Suprapubic skin (tissue), 4 donors: ENCODE results near the gene NKAIN2. TPM values are rescaled to one million over a fixed set of nuclear protein-coding genes. Genes with fewer than 3 reads are reported as not detected.

Source experiments
- DNase-seq, 2 donors: peaks; one replicate each; pipeline ENCODE4 v3.0.0-alpha.2; 2019; ENCODE audit warnings: low spot score in 2 of 2
- H3K27ac ChIP-seq: fragments of 200-600 bp; sonication (generic); one replicate; pipeline ENCODE4 v1.5.1; 2019
- H3K27me3 ChIP-seq: fragments of 200-600 bp; sonication (generic); one replicate; pipeline ENCODE4 v1.5.1; 2019
- H3K36me3 ChIP-seq: fragments of 200-600 bp; sonication (generic); one replicate; pipeline ENCODE4 v1.5.1; 2019
- H3K4me1 ChIP-seq: fragments of 200-600 bp; sonication (generic); one replicate; pipeline ENCODE4 v1.5.1; 2019
- H3K4me3 ChIP-seq: fragments of 200-600 bp; sonication (generic); one replicate; pipeline ENCODE4 v1.5.1; 2019; ENCODE audit warnings: mild to moderate bottlenecking
- H3K9me3 ChIP-seq: fragments of 200-600 bp; sonication (generic); one replicate; pipeline ENCODE4 v1.5.1; 2019
- EP300 ChIP-seq: sonication (generic); formaldehyde crosslinking; IDR thresholded peaks from one replicate; pipeline ENCODE4 v1.6.1; 2017; ENCODE audit warnings: antibody characterized with exemption
- POLR2A ChIP-seq, 2 donors: fragments of 450-650 bp; IDR thresholded peaks; one replicate each; pipeline ENCODE4 v1.6.1; 2017; ENCODE audit warnings: antibody characterized with exemption in 2 of 2, mild to moderate bottlenecking in 2 of 2, moderate library complexity in 2 of 2
- POLR2AphosphoS5 ChIP-seq, 3 donors: sonication (generic); formaldehyde crosslinking; IDR thresholded peaks; one replicate each; pipeline ENCODE4 v1.6.1; 2017; ENCODE audit warnings: antibody characterized with exemption in 3 of 3
- WGBS: methylation state at CpG from one replicate; pipeline ENCODE4 v1.1.5; 2018; 5-methylcytosine and 5-hydroxymethylcytosine counted together
- total RNA-seq, 4 donors: library from RNA; depleted of rRNA; stranded (reverse); fragments of >200 nt; gene quantifications; one replicate each; pipeline ENCODE4 v1.1.0, GENCODE V29; 2016
- TF ChIP-seq, protein P1 (sequence below), 2 donors: fragments of 200-600 bp in 1 of 2; fragments of 450-650 bp in 1 of 2; sonication (generic) in 1 of 2; IDR thresholded peaks; one replicate each; pipeline ENCODE4 v1.5.1; 2016 to 2019; ENCODE audit warnings: antibody characterized with exemption in 2 of 2, mild to moderate bottlenecking in 1 of 2, moderate library complexity in 1 of 2

NKAIN2 gene
- total RNA-seq, 4 donors from 2014 or later, result 0.40 TPM; not detected in 3

DNA sequence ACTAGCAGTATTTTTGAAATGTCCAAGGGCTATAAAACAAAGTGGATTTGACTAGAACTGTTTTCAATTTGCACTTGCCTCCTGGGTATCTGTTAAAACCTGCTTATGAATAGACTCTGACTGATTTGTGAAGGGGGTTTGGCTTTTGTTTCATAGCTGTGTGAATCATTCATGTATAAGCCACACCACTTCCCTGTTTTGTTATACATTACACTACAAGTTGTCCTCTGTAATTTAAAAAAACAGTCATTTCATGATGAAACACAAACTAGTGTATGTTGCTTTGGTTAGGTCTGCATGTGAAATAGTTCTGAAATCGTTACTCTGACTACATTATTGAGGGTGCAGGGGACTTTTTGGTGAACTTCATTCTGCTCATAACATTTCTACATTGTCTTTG is 121.7 kb downstream of the NKAIN2 start:
- Histone ChIP-seq H3K4me1 (no peaks in the 10 kb centered on the region), H3K9me3 (no peaks in the 10 kb centered on the region), H3K27me3 (no peaks in the 10 kb centered on the region), H3K27ac (no peak overlapping the region), H3K4me3 (no peak overlapping the region), H3K36me3 (no peaks in the 10 kb centered on the region)
- 12% methylated on average over 1 of the region's 1 CpG for WGBS
- no peak for DNase-seq
- TF ChIP-seq POLR2AphosphoS5 (IDR thresholded peaks at IDR 0.05) (no peak), POLR2A (IDR thresholded peaks at IDR 0.05) (no peak), EP300 (no peak)
- TF ChIP-seq, protein P1, sequence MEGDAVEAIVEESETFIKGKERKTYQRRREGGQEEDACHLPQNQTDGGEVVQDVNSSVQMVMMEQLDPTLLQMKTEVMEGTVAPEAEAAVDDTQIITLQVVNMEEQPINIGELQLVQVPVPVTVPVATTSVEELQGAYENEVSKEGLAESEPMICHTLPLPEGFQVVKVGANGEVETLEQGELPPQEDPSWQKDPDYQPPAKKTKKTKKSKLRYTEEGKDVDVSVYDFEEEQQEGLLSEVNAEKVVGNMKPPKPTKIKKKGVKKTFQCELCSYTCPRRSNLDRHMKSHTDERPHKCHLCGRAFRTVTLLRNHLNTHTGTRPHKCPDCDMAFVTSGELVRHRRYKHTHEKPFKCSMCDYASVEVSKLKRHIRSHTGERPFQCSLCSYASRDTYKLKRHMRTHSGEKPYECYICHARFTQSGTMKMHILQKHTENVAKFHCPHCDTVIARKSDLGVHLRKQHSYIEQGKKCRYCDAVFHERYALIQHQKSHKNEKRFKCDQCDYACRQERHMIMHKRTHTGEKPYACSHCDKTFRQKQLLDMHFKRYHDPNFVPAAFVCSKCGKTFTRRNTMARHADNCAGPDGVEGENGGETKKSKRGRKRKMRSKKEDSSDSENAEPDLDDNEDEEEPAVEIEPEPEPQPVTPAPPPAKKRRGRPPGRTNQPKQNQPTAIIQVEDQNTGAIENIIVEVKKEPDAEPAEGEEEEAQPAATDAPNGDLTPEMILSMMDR (IDR thresholded peaks at IDR 0.05), result no peak

DNA sequence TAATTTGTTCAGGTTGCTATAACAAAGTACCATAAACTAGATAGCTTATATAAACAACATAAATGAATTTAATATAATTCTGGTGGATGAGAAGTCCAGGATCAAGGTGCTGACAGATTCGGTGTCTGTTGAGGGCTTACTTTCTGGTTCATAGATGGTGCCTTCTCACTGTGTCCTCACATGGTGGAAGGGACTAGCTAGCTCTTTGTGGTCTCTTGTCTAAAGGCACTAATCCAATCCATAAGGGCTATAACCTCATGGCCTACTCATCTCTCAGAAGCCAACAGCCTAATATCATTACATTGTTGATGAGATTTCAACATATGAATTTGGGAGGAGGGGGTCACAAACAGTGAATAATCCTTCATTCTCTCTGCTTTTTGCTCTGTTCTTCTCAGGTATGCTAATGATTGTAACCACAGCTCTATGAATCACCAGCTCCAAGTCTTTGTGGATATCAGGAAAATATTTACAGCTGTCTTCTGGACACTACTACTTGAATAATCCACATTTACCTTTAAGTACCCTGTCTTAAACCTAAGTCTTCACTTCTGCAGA is 122.3 kb downstream of the NKAIN2 start:
- Histone ChIP-seq H3K27ac (no peak overlapping the region), H3K4me3 (no peak overlapping the region), H3K9me3 (no peaks in the 10 kb centered on the region), H3K4me1 (no peaks in the 10 kb centered on the region), H3K36me3 (no peaks in the 10 kb centered on the region), H3K27me3 (no peaks in the 10 kb centered on the region)
- DNase-seq, result no peak
- WGBS, result 91% methylated on average over 1 of the region's 1 CpG
- TF ChIP-seq, protein P1 (IDR thresholded peaks at IDR 0.05), result no peak
- no peak for TF ChIP-seq EP300
- no peak for TF ChIP-seq POLR2A (IDR thresholded peaks at IDR 0.05)
- TF ChIP-seq POLR2AphosphoS5 (IDR thresholded peaks at IDR 0.05), result no peak

DNA sequence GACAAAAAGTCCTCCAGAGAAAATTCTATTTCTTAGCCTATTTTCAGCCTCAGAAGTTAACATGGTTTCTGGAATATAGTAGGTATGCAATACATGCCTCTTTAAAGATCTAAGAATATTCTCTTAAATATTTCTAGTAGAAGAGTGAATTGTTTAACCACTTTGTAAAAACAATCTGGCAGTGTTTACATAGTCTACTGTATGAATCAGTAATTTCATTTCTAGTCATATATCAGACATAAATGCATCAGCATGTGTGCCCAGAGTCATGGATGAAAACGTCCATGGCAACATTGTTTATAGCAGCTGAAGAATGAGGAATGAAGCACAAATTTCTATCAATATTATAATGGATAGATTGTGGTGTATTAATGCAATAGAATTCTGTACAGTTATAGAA is 124.9 kb downstream of the NKAIN2 start:
- H3K27ac ChIP-seq, result no peak overlapping the region
- no peaks in the 10 kb centered on the region for H3K4me1 ChIP-seq
- no peaks in the 10 kb centered on the region for H3K27me3 ChIP-seq
- H3K36me3 ChIP-seq, result no peaks in the 10 kb centered on the region
- no peak for DNase-seq
- no peak for TF ChIP-seq POLR2A (IDR thresholded peaks at IDR 0.05)
- no peak for TF ChIP-seq EP300
- no peak for TF ChIP-seq POLR2AphosphoS5 (IDR thresholded peaks at IDR 0.05)
- TF ChIP-seq, protein P1 (IDR thresholded peaks at IDR 0.05), result no peak
- 45% methylated on average over 1 of the region's 1 CpG for WGBS
- H3K9me3 ChIP-seq, result no peaks in the 10 kb centered on the region
- H3K4me3 ChIP-seq, result no peak overlapping the region

DNA sequence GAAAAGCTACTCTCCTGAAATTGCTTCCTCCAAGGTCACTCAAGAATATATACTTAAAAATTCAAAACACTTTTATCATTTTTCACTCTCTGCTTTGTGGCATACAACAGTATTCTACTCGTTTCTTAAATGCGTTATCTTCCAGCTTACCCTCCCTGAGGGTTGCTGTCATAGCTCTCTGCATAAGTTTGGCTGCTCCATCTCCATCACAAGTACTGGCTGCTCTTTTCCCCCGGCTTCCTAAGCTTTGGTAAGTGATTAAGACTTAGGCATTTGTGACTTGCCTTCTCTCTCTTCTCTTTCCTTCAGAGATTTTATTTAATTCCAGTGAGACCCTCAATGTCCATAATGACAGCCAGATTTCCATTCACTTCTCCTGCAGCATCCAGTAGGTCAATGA is 128.3 kb downstream of the NKAIN2 start:
- TF ChIP-seq POLR2AphosphoS5 (IDR thresholded peaks at IDR 0.05) (no peak), EP300 (no peak), POLR2A (IDR thresholded peaks at IDR 0.05) (no peak)
- TF ChIP-seq, protein P1 (IDR thresholded peaks at IDR 0.05), result no peak

DNA sequence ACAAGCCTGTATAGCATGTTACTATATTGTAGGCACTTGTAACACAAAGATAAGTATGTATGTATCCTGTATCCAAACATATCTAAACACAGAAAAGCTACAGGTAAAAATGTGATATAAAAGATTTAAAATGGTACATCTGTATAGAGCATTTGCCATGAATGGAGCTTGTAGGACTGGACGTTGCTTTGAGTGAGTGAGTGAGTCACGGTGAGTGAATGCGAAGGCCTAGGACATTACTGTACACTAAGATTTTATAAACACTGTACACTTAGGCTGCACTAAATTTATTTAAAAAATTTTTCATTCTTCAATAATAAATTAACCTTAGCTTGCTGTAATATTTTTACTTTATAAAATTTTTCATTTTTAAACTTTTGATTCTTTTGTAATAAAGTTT is 136.9 kb downstream of the NKAIN2 start:
- TF ChIP-seq, protein P1 (IDR thresholded peaks at IDR 0.05), result no peak
- no peak for TF ChIP-seq POLR2A (IDR thresholded peaks at IDR 0.05)
- WGBS, result 84% methylated on average over 3 of the region's 3 CpGs
- H3K36me3 ChIP-seq, result no peaks in the 10 kb centered on the region
- H3K4me1 ChIP-seq, result no peaks in the 10 kb centered on the region
- H3K27me3 ChIP-seq, result no peaks in the 10 kb centered on the region
- H3K4me3 ChIP-seq, result no peak overlapping the region
- H3K9me3 ChIP-seq, result no peaks in the 10 kb centered on the region
- no peak overlapping the region for H3K27ac ChIP-seq
- no peak for DNase-seq

More for the DNA sequence above, 128.3 kb downstream of the NKAIN2 start:
- 78% methylated on average over 3 of the region's 3 CpGs for WGBS
- Histone ChIP-seq H3K9me3 (no peaks in the 10 kb centered on the region), H3K27ac (no peak overlapping the region), H3K36me3 (no peaks in the 10 kb centered on the region), H3K27me3 (no peaks in the 10 kb centered on the region), H3K4me1 (no peaks in the 10 kb centered on the region), H3K4me3 (no peak overlapping the region)
- DNase-seq, result no peak
